Measurements from ENCODE around the gene NLRC3. TPM values are rescaled to one million over a fixed set of nuclear protein-coding genes. Genes with fewer than 3 reads are reported as not detected.

NLRC3 gene
- total RNA-seq, 1 experiment from 2014 or later, result 0.26 TPM

GRCh38 chr16:3607161-3607560 lies 30.0 kb upstream of the NLRC3 start:
- H3K36me3 ChIP-seq (ENCODE audit: control insufficient read depth, insufficient read depth, low read length), result no peaks in the 10 kb centered on the region; the same call in 1 of the 2 replicates
- POLR2A ChIA-PET, result no interaction called here
- peaks cover 9% of the 10 kb centered on the region for H3K4me1 ChIP-seq (ENCODE audit: control insufficient read depth, insufficient read depth, low read length)
- ATAC-seq (no peak), DNase-seq (ENCODE audit: low read depth, low spot score) (no peak)
- H3K27ac ChIP-seq (ENCODE audit: low read length), result no peak overlapping the region
- no peak overlapping the region for H3K4me3 ChIP-seq (ENCODE audit: low read depth in 2 of 2, low read length in 2 of 2)
- H3K9me3 ChIP-seq (ENCODE audit: control insufficient read depth, insufficient read depth, low read depth, low read length), result no peaks in the 10 kb centered on the region
- intact Hi-C loops (cut with micrococcal nuclease; ENCODE audit: unreplicated experiment) (no loop called here), in situ Hi-C loops (cut with HindIII; ENCODE audit: low pct_unique_long_range_greater_than_20kb, low sequenced_read_pairs) (no loop called here)
- no peak for TF ChIP-seq TCF7L2 (IDR thresholded peaks at IDR 0.05; ENCODE audit: low read depth, low read length)
- TF ChIP-seq REST (IDR thresholded peaks at IDR 0.05; ENCODE audit: insufficient read depth in 1 of 2, low read depth in 2 of 2, low read length in 1 of 2), result no peak
- no peak for TF ChIP-seq SIN3A (IDR thresholded peaks at IDR 0.05; ENCODE audit: borderline replicate concordance, insufficient read depth, low read depth, low read length)
- TF ChIP-seq POLR2AphosphoS5 (IDR thresholded peaks at IDR 0.05; ENCODE audit: low read depth, low read length), result no peak
- TF ChIP-seq CTCF (IDR thresholded peaks at IDR 0.05), result no peak
- CTCF ChIA-PET, result no interaction called here
- H3K27me3 ChIP-seq (ENCODE audit: control insufficient read depth, insufficient read depth, low read length), result no peaks in the 10 kb centered on the region
- no TSS peak for BruUV-seq (replicated peaks)

GRCh38 chr16:3606441-3606840 lies 29.2 kb upstream of the NLRC3 start:
- ChIA-PET POLR2A (no interaction called here), CTCF (no interaction called here)
- DNase-seq (ENCODE audit: low read depth, low spot score) (no peak), ATAC-seq (no peak)
- intact Hi-C loops (cut with micrococcal nuclease; ENCODE audit: unreplicated experiment) (no loop called here), in situ Hi-C loops (cut with HindIII; ENCODE audit: low pct_unique_long_range_greater_than_20kb, low sequenced_read_pairs) (no loop called here)
- Histone ChIP-seq H3K4me3 (ENCODE audit: low read depth in 2 of 2, low read length in 2 of 2) (no peak overlapping the region), H3K27me3 (ENCODE audit: control insufficient read depth, insufficient read depth, low read length) (no peaks in the 10 kb centered on the region), H3K9me3 (ENCODE audit: control insufficient read depth, insufficient read depth, low read depth, low read length) (no peaks in the 10 kb centered on the region), H3K36me3 (ENCODE audit: control insufficient read depth, insufficient read depth, low read length) (no peaks in the 10 kb centered on the region; the same call in 1 of the 2 replicates), H3K27ac (ENCODE audit: low read length) (no peak overlapping the region), H3K4me1 (ENCODE audit: control insufficient read depth, insufficient read depth, low read length) (peaks cover 9% of the 10 kb centered on the region)
- TF ChIP-seq TCF7L2 (IDR thresholded peaks at IDR 0.05; ENCODE audit: low read depth, low read length), result no peak
- no peak for TF ChIP-seq SIN3A (IDR thresholded peaks at IDR 0.05; ENCODE audit: borderline replicate concordance, insufficient read depth, low read depth, low read length)
- no peak for TF ChIP-seq REST (IDR thresholded peaks at IDR 0.05; ENCODE audit: insufficient read depth in 1 of 2, low read depth in 2 of 2, low read length in 1 of 2)
- no peak for TF ChIP-seq POLR2AphosphoS5 (IDR thresholded peaks at IDR 0.05; ENCODE audit: low read depth, low read length)
- TF ChIP-seq CTCF (IDR thresholded peaks at IDR 0.05), result no peak
- BruUV-seq (replicated peaks), result no TSS peak

Measured in Panc1 (cell line).